Measurements from ENCODE around the gene ABI2. TPM values are rescaled to one million over a fixed set of nuclear protein-coding genes. Genes with fewer than 3 reads are reported as not detected.

ABI2 gene
- total and polyA plus RNA-seq, 4 donors, result 11.7 to 68.1 (median 26.3) TPM

GRCh38 chr2:203446780-203447179 is 118.6 kb downstream of the ABI2 start:
- no peak for ATAC-seq (ENCODE audit: insufficient read depth, low FRiP score)
- TF ChIP-seq CTCF (IDR thresholded peaks at IDR 0.05; ENCODE audit: control extremely low read depth, extremely low read depth), result no peak
- H3K27me3 ChIP-seq (ENCODE audit: control insufficient read depth in 3 of 3, insufficient read depth in 3 of 3, low read length in 2 of 3), result no peaks in the 10 kb centered on the region
- no peak for DNase-seq
- H3K9ac ChIP-seq (ENCODE audit: insufficient read depth in 1 of 2, low read length in 2 of 2), result no peak overlapping the region
- H3K4me1 ChIP-seq (ENCODE audit: control insufficient read depth in 5 of 5, insufficient read depth in 5 of 5, low read length in 5 of 5), result peaks cover 0 to 4% (median 0%) of the 10 kb centered on the region in 5 donors
- H3K36me3 ChIP-seq (ENCODE audit: control insufficient read depth in 4 of 4, insufficient read depth in 4 of 4, low read length in 4 of 4), result peaks cover 4 to 39% (median 20%) of the 10 kb centered on the region in 4 donors
- H3K27ac ChIP-seq (ENCODE audit: low read depth in 1 of 2, low read length in 1 of 2), result no peak overlapping the region
- no peaks in the 10 kb centered on the region for H3K9me3 ChIP-seq (ENCODE audit: control insufficient read depth in 4 of 4, insufficient read depth in 3 of 4, low read length in 3 of 4)
- H3K4me3 ChIP-seq, result no peak overlapping the region
- WGBS, 2 donors, result 93 to 97% methylated on average over 3 of the region's 3 CpGs

- TF ChIP-seq CTCF (IDR thresholded peaks at IDR 0.05; ENCODE audit: control extremely low read depth, extremely low read depth), result no peak
- H3K9ac ChIP-seq (ENCODE audit: insufficient read depth in 1 of 2, low read length in 2 of 2), result no peak overlapping the region
- peaks cover 4 to 38% (median 18%) of the 10 kb centered on the region in 4 donors for H3K36me3 ChIP-seq (ENCODE audit: control insufficient read depth in 4 of 4, insufficient read depth in 4 of 4, low read length in 4 of 4)
- ATAC-seq (ENCODE audit: insufficient read depth, low FRiP score), result no peak
- H3K9me3 ChIP-seq (ENCODE audit: control insufficient read depth in 4 of 4, insufficient read depth in 3 of 4, low read length in 3 of 4), result no peaks in the 10 kb centered on the region
- H3K4me3 ChIP-seq, result no peak overlapping the region
- H3K27ac ChIP-seq (ENCODE audit: low read depth in 1 of 2, low read length in 1 of 2), result no peak overlapping the region
- DNase-seq, result no peak
- no peaks in the 10 kb centered on the region for H3K27me3 ChIP-seq (ENCODE audit: control insufficient read depth in 3 of 3, insufficient read depth in 3 of 3, low read length in 2 of 3)
- 91 to 96% methylated on average over 3 of the region's 3 CpGs for WGBS, 2 donors
- H3K4me1 ChIP-seq (ENCODE audit: control insufficient read depth in 5 of 5, insufficient read depth in 5 of 5, low read length in 5 of 5), result peaks cover 0 to 2% (median 0%) of the 10 kb centered on the region in 5 donors
Observed at GRCh38 chr2:203450561-203450960, 122.4 kb downstream of the ABI2 start.

- H3K36me3 ChIP-seq (ENCODE audit: control insufficient read depth in 4 of 4, insufficient read depth in 4 of 4, low read length in 4 of 4), result peaks cover 3 to 38% (median 18%) of the 10 kb centered on the region in 4 donors
- H3K4me3 ChIP-seq, result no peak overlapping the region
- DNase-seq (no peak), ATAC-seq (ENCODE audit: insufficient read depth, low FRiP score) (no peak)
- no peaks in the 10 kb centered on the region for H3K27me3 ChIP-seq (ENCODE audit: control insufficient read depth in 3 of 3, insufficient read depth in 3 of 3, low read length in 2 of 3)
- H3K4me1 ChIP-seq (ENCODE audit: control insufficient read depth in 5 of 5, insufficient read depth in 5 of 5, low read length in 5 of 5), result peaks cover 0 to 2% (median 0%) of the 10 kb centered on the region in 5 donors
- 95 to 99% methylated on average over 2 of the region's 2 CpGs for WGBS, 2 donors
- H3K27ac ChIP-seq (ENCODE audit: low read depth in 1 of 2, low read length in 1 of 2), result no peak overlapping the region
- no peaks in the 10 kb centered on the region for H3K9me3 ChIP-seq (ENCODE audit: control insufficient read depth in 4 of 4, insufficient read depth in 3 of 4, low read length in 3 of 4)
- no peak overlapping the region for H3K9ac ChIP-seq (ENCODE audit: insufficient read depth in 1 of 2, low read length in 2 of 2)
- TF ChIP-seq CTCF (IDR thresholded peaks at IDR 0.05; ENCODE audit: control extremely low read depth, extremely low read depth), result no peak
Observed at GRCh38 chr2:203451011-203451410, 122.8 kb downstream of the ABI2 start.

GRCh38 chr2:203451689-203452088 is 123.5 kb downstream of the ABI2 start:
- DNase-seq (no peak), ATAC-seq (ENCODE audit: insufficient read depth, low FRiP score) (peak; percentile 47)
- no peaks in the 10 kb centered on the region for H3K9me3 ChIP-seq (ENCODE audit: control insufficient read depth in 4 of 4, insufficient read depth in 3 of 4, low read length in 3 of 4)
- TF ChIP-seq CTCF (IDR thresholded peaks at IDR 0.05; ENCODE audit: control extremely low read depth, extremely low read depth), result no peak
- no peak overlapping the region for H3K9ac ChIP-seq (ENCODE audit: insufficient read depth in 1 of 2, low read length in 2 of 2)
- H3K36me3 ChIP-seq (ENCODE audit: control insufficient read depth in 4 of 4, insufficient read depth in 4 of 4, low read length in 4 of 4), result peaks cover 0 to 33% (median 15%) of the 10 kb centered on the region in 4 donors
- 93 to 97% methylated on average over 1 of the region's 1 CpG for WGBS, 2 donors
- no peak overlapping the region for H3K4me3 ChIP-seq
- no peaks in the 10 kb centered on the region for H3K27me3 ChIP-seq (ENCODE audit: control insufficient read depth in 3 of 3, insufficient read depth in 3 of 3, low read length in 2 of 3)
- H3K4me1 ChIP-seq (ENCODE audit: control insufficient read depth in 5 of 5, insufficient read depth in 5 of 5, low read length in 5 of 5), result peaks cover 0 to 2% (median 0%) of the 10 kb centered on the region in 5 donors
- no peak overlapping the region for H3K27ac ChIP-seq (ENCODE audit: low read depth in 1 of 2, low read length in 1 of 2)
